Measurements from ENCODE around the gene CAPNS2. TPM values are rescaled to one million over a fixed set of nuclear protein-coding genes. Genes with fewer than 3 reads are reported as not detected.

The CAPNS2 gene
- total RNA-seq, 1 experiment from 2014 or later: not detected

- Mint-ChIP-seq H3K9me3 (no peaks in the 10 kb centered on the region), H3K4me3 (no peak overlapping the region), H3K36me3 (ENCODE audit: insufficient read depth in 1 of 3, low read depth in 3 of 3) (no peaks in the 10 kb centered on the region), H3K4me1 (no peaks in the 10 kb centered on the region), H3K27me3 (ENCODE audit: low read depth) (no peaks in the 10 kb centered on the region), H3K27ac (no peak overlapping the region)
- Histone ChIP-seq H3K14ac (ENCODE audit: insufficient read depth, low read length) (no peak overlapping the region), H3K4ac (ENCODE audit: low read depth, low read length) (no peak overlapping the region), H2BK12ac (ENCODE audit: insufficient read length, low read depth, low read length) (no peak overlapping the region), H2BK20ac (ENCODE audit: low read depth, low read length, poor library complexity, severe bottlenecking) (no peak overlapping the region), H3K27ac (ENCODE audit: insufficient read length, low read depth, low read length) (no peak overlapping the region), H3K56ac (ENCODE audit: insufficient read length, low read depth, low read length) (no peak overlapping the region), H3K79me1 (ENCODE audit: insufficient read depth, low read depth, low read length, poor library complexity, severe bottlenecking) (no peaks in the 10 kb centered on the region), H2AFZ (ENCODE audit: low read length) (no peak overlapping the region), H4K91ac (ENCODE audit: insufficient read length, low read depth, low read length) (no peak overlapping the region), H3K27me3 (ENCODE audit: insufficient read depth, low read length) (no peaks in the 10 kb centered on the region), H2BK120ac (ENCODE audit: low read depth, low read length, poor library complexity, severe bottlenecking) (no peak overlapping the region), H4K5ac (ENCODE audit: insufficient read length, low read depth, low read length) (no peak overlapping the region), H3K23me2 (ENCODE audit: insufficient read length, low read depth, low read length, poor library complexity, severe bottlenecking) (no peaks in the 10 kb centered on the region), H4K8ac (replicated peaks; ENCODE audit: insufficient read length, low read depth, low read length) (no peak overlapping the region), H3T11ph (ENCODE audit: low read length) (no peak overlapping the region), H3K79me2 (ENCODE audit: insufficient read depth, low read length) (no peaks in the 10 kb centered on the region), H3K4me1 (ENCODE audit: insufficient read depth, low read length) (no peaks in the 10 kb centered on the region), H3K23ac (ENCODE audit: insufficient read length, low read depth, low read length) (no peak overlapping the region), H2AK5ac (ENCODE audit: insufficient read length, low read length) (no peak overlapping the region), H2BK15ac (ENCODE audit: low read depth, low read length) (no peak overlapping the region), H2BK5ac (ENCODE audit: insufficient read length, low read length) (no peak overlapping the region), H3K9ac (ENCODE audit: extremely low read depth, insufficient read length, low read length) (no peak overlapping the region), H3K18ac (ENCODE audit: insufficient read length, low read depth, low read length) (no peak overlapping the region), H3K9me3 (ENCODE audit: control insufficient read depth, low read depth, low read length) (no peaks in the 10 kb centered on the region), H4K20me1 (ENCODE audit: control insufficient read depth, insufficient read depth, insufficient read length) (no peaks in the 10 kb centered on the region), H3K4me2 (ENCODE audit: insufficient read depth, insufficient read length, low read length) (no peak overlapping the region)
- TF ChIP-seq CTCF (conservative IDR thresholded peaks at IDR 0.05): no peak
- DNase-seq: no peak
- WGBS (ENCODE audit: extremely low coverage, insufficient read length, low lambda C conversion rate): no CpG with 5 or more reads among the region's 2 CpGs
Observed at GRCh38 chr16:55561319-55561848, 5.1 kb upstream of the CAPNS2 start.

All from H9 (cell line).